GM10248 (cell line): ENCODE measurements around the gene ST8SIA3.

Source experiments
- CTCF ChIA-PET: fragments of 300-600 bp; sonication (Branson Sonifier 250); formaldehyde crosslinking; extraction: SDS; loops from one replicate; lab custom pipeline; 2021; ENCODE audit warnings: antibody characterized with exemption; lab: Yijun Ruan, JAX
- POLR2A ChIA-PET: fragments of 350-650 bp; sonication (Branson Sonifier 250); formaldehyde crosslinking; extraction: SDS; loops from one replicate; lab custom pipeline; 2020; ENCODE audit warnings: antibody characterized with exemption; lab: Yijun Ruan, JAX
- DNase-seq: peaks from one replicate; pipeline ENCODE4 v3.0.0; 2012; ENCODE audit errors: extremely low spot score
- CTCF ChIP-seq: IDR thresholded peaks from 2 replicates; pipeline ENCODE4 v1.5.1; 2012; ENCODE audit warnings: mild to moderate bottlenecking, low read depth; ENCODE audit errors: extremely low read depth, missing control alignments, control extremely low read depth

Gene ST8SIA3

GRCh38 chr18:57410749-57411148, 58.4 kb downstream of the ST8SIA3 start:
- CTCF ChIA-PET: no interaction called here
- POLR2A ChIA-PET: no interaction called here
- DNase-seq: no peak
- TF ChIP-seq CTCF: no peak

- no peak for DNase-seq
- TF ChIP-seq CTCF: no peak
- ChIA-PET CTCF (interaction anchor here (0.8 kb wide), 1 partner anchor 10 kb away, joined by 3 read pairs; no protein-coding TSS in a partner anchor), POLR2A (no interaction called here)
Observed at GRCh38 chr18:57416542-57416941, 64.2 kb downstream of the ST8SIA3 start.
